ENCODE data around the gene AP1B1.

The AP1B1 gene

DNA sequence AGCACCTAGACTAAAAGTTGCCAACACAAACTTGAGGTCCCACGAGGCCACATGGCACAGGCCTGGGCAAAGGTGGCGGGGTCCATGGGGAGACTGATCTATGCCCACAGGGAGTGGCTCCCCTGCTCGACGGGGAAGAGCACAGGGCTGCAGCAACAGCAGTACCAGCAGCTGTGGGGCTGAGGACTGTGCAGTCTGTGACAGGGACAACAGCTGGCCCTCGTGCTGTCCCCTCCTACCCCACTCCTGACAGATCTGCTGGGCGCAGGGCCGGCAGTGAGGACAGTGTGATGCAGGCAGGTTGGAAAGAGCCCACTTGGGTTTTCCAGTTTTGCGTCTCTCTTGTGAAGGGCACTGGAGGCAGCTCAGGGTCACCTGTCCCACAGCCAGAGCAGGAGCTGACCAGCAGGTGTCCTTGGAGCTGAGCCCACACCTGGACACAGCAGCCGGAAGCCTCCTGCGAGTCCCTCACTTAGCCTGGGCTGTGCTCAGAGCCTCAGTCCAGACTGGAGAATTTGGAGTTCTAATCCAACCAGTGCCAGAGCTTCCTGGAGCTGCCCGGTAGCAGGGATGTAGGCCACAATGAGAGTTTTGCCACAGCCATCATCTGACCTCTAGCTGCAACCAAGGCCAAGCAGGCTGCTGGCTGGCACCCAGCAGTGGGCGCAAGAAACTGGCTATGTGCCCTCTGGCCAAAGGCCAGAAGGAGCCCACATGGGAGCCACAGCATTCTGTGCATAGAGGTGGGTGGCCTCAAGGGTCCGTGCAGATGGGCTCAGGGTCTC is 85.5 kb downstream of the AP1B1 start:
- H3K36me3 Mint-ChIP-seq (ENCODE audit: insufficient read depth), result peaks cover 38% of the 10 kb centered on the region
- H3K27me3 Mint-ChIP-seq, result peaks cover 14% of the 10 kb centered on the region
- no peaks in the 10 kb centered on the region for H3K9me3 Mint-ChIP-seq
- no peak overlapping the region for H3K27ac Mint-ChIP-seq (ENCODE audit: low read depth)
- no peak overlapping the region for H3K4me3 Mint-ChIP-seq
- peaks cover 29% of the 10 kb centered on the region for H3K4me1 Mint-ChIP-seq
- no peak for ATAC-seq (replicated peaks; ENCODE audit: extremely low read depth, poor library complexity, severe bottlenecking)
- DNase-seq (ENCODE audit: low spot score in 2 of 2), result no peak

DNA sequence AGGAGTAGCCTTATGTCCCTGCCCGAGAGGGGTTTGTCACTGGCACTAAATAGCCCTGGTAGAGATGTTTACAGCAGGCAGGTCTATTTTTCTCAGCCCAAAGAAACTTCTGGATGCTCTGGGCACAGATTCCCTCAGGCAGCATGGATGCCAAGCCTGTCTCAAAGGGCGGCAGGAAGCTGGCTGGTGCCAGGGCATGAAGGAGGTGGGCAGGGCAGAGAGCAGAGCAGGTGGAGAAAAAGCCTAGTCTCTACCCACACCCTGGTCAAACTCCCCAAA is 86.0 kb downstream of the AP1B1 start:
- DNase-seq (ENCODE audit: low spot score in 2 of 2), result no peak
- H3K36me3 Mint-ChIP-seq (ENCODE audit: insufficient read depth), result peaks cover 42% of the 10 kb centered on the region
- no peak overlapping the region for H3K27ac Mint-ChIP-seq (ENCODE audit: low read depth)
- no peak for ATAC-seq (replicated peaks; ENCODE audit: extremely low read depth, poor library complexity, severe bottlenecking)
- peaks cover 14% of the 10 kb centered on the region for H3K27me3 Mint-ChIP-seq
- H3K4me3 Mint-ChIP-seq, result no peak overlapping the region
- H3K4me1 Mint-ChIP-seq, result peaks cover 33% of the 10 kb centered on the region
- no peaks in the 10 kb centered on the region for H3K9me3 Mint-ChIP-seq

DNA sequence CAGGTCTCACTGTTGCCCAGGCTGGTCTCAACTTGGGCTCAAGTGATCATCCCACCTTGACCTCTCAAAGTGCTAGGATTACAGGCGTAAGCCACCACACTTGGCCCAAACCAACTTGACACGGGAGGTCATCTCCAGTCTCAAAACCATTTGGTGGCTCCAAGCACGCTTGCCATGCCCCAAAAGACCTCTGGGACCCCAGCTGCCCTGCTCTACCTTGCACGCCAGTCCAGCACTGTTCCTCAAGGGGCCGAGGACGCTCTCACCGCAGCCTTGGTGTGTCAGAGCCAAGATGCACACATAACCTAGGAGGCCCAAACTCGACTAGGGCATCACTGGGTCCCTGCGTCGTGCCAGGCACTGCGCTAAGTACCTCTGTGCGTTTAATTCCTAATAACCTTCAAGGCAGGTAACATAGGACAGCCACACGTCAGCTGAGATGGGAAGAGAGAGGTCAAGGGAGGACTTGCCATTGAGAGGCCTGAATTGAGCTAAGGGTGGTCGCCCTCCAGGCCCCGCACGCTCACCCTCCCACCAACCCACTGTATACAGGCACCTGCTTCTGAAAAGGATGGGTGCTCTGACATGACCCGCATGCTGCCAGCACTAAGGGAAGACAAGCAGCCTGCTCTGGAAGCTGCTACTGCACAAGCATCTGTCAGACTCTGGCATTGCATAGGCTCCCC is 86.5 kb downstream of the AP1B1 start:
- peaks cover 33% of the 10 kb centered on the region for H3K4me1 Mint-ChIP-seq
- peaks cover 14% of the 10 kb centered on the region for H3K27me3 Mint-ChIP-seq
- DNase-seq (ENCODE audit: low spot score in 2 of 2), result no peak
- no peaks in the 10 kb centered on the region for H3K9me3 Mint-ChIP-seq
- no peak overlapping the region for H3K4me3 Mint-ChIP-seq
- peaks cover 46% of the 10 kb centered on the region for H3K36me3 Mint-ChIP-seq (ENCODE audit: insufficient read depth)
- H3K27ac Mint-ChIP-seq (ENCODE audit: low read depth), result no peak overlapping the region
- ATAC-seq (replicated peaks; ENCODE audit: extremely low read depth, poor library complexity, severe bottlenecking), result no peak

DNA sequence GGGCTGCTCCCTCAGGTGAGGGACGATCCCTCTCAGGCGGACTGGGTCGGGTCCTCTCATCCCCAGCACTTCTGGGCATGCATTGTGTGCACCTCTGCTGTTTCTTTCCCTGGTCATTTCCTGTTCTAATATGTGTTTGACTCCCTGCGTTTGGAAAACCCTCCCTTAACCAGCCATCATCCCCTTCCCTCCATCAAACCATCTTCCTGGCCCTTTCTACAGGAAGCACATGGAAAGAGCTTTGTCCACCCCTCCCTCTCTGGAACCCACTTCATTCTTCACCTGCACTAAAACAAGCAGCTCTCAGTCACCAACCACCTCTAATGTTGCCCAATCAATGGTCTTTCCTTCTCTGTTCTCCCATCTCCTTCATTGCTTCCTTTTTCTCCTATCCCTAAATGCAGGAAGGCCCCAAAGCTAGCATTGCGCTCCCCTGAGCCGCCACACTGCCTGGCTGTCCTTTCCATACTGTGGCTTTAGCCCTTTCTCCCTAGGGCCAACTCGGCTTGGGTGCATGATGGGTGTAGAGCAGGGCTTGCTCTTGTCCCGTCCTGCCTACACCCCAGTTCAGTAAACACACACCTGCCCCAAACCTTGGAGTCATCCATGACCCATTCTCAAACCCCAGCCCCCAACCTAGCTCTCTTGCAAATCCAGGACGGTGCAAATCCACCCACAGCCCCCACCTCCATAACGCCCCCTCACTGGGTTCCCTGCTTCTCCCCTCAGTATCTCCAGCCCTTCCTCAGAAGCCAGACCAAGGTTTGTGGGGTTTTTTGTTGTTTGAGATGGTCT is 87.4 kb downstream of the AP1B1 start:
- DNase-seq (ENCODE audit: low spot score in 2 of 2) (no peak), ATAC-seq (replicated peaks; ENCODE audit: extremely low read depth, poor library complexity, severe bottlenecking) (no peak)
- H3K27me3 Mint-ChIP-seq, result peaks cover 14% of the 10 kb centered on the region
- peaks cover 27% of the 10 kb centered on the region for H3K4me1 Mint-ChIP-seq
- H3K36me3 Mint-ChIP-seq (ENCODE audit: insufficient read depth), result peaks cover 55% of the 10 kb centered on the region
- peak overlapping the region; percentile 42 for H3K27ac Mint-ChIP-seq (ENCODE audit: low read depth)
- H3K4me3 Mint-ChIP-seq, result no peak overlapping the region
- no peaks in the 10 kb centered on the region for H3K9me3 Mint-ChIP-seq

DNA sequence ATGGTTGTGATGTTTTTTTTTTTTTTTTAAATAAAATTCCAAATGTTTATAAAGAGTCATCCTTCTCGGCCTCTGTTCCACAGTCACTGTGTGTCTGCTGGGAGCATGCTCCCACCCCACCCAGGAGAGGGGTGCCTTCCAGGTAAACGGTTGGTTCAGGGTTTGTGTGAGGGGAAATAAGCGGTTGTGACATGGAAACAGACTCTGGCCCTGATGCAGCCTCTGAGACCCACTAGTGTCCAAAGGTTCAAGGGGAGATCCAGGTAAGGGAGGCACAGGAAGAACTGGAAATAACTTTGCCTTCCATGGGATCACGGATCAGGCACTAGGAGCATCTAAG is 87.9 kb downstream of the AP1B1 start:
- H3K4me3 Mint-ChIP-seq, result no peak overlapping the region
- H3K27ac Mint-ChIP-seq (ENCODE audit: low read depth), result peak overlapping the region; percentile 42
- H3K27me3 Mint-ChIP-seq, result peaks cover 11% of the 10 kb centered on the region
- peaks cover 21% of the 10 kb centered on the region for H3K4me1 Mint-ChIP-seq
- H3K9me3 Mint-ChIP-seq, result no peaks in the 10 kb centered on the region
- ATAC-seq (replicated peaks; ENCODE audit: extremely low read depth, poor library complexity, severe bottlenecking) (no peak), DNase-seq (ENCODE audit: low spot score in 2 of 2) (no peak)
- peaks cover 60% of the 10 kb centered on the region for H3K36me3 Mint-ChIP-seq (ENCODE audit: insufficient read depth)

DNA sequence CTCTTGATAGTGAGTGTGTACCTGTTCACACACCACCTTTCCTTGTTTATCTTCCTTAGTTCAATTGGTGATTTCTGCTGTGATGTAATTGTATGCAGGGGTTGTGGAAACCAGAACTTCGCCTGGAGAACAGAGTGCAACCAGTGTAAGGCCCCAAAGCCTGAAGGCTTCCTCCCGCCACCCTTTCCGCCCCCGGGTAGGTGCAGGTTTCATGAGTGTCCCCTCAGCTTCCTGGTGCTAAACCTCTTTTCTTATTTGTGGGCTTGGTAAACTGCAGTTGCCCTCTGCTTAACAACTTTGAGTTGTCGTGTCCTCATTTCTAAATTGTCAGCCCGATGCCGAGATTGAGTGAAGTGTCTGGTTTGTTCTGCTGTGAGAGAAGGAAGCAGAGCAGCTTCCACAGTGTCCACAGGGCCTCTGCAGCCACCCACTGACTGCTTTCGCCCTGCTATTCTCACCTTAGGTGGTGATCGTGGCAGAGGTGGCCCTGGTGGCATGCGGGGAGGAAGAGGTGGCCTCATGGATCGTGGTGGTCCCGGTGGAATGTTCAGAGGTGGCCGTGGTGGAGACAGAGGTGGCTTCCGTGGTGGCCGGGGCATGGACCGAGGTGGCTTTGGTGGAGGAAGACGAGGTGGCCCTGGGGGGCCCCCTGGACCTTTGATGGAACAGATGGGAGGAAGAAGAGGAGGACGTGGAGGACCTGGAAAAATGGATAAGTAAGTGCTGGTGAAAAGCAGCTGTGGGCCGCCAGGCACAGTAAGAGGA is 89.1 kb downstream of the AP1B1 start:
- H3K27me3 Mint-ChIP-seq, result no peaks in the 10 kb centered on the region
- no peaks in the 10 kb centered on the region for H3K9me3 Mint-ChIP-seq
- H3K36me3 Mint-ChIP-seq (ENCODE audit: insufficient read depth), result peaks cover 68% of the 10 kb centered on the region
- H3K27ac Mint-ChIP-seq (ENCODE audit: low read depth), result peak overlapping the region; percentile 50
- H3K4me3 Mint-ChIP-seq, result no peak overlapping the region
- DNase-seq (ENCODE audit: low spot score in 2 of 2), result no peak
- peaks cover 20% of the 10 kb centered on the region for H3K4me1 Mint-ChIP-seq
- ATAC-seq (replicated peaks; ENCODE audit: extremely low read depth, poor library complexity, severe bottlenecking), result no peak

DNA sequence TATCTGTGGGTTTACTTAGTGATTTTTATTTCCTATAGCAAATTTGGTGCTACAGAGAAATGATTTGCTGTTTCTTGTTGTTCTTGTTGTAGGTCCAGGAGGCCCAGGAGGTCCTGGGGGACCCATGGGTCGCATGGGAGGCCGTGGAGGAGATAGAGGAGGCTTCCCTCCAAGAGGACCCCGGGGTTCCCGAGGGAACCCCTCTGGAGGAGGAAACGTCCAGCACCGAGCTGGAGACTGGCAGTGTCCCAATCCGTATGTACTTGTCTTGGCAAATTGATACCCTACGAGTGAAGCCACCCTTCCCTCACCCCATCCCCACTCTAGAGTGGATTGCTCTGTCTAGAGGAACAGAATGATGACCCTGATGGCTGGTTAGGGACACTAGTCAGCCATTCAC is 89.7 kb downstream of the AP1B1 start:
- Mint-ChIP-seq H3K9me3 (no peaks in the 10 kb centered on the region), H3K27me3 (no peaks in the 10 kb centered on the region), H3K27ac (ENCODE audit: low read depth) (no peak overlapping the region), H3K4me3 (no peak overlapping the region), H3K4me1 (peaks cover 20% of the 10 kb centered on the region), H3K36me3 (ENCODE audit: insufficient read depth) (peaks cover 74% of the 10 kb centered on the region)
- ATAC-seq (replicated peaks; ENCODE audit: extremely low read depth, poor library complexity, severe bottlenecking), result no peak
- no peak for DNase-seq (ENCODE audit: low spot score in 2 of 2)

DNA sequence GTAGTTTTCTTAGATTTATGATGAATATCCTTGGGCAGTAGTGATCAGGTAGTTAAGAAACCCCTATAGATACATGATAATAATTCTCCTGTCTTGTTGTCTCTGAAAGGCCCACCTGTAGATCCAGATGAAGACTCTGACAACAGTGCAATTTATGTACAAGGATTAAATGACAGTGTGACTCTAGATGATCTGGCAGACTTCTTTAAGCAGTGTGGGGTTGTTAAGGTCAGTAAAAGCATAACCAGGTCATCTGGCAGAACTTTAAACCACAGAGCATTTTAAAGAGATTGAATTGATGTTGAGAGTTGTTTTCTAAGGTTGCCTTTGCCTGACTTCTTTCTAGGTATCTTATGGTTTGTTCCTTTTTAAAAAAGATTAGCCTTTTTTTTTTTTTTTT is 96.0 kb downstream of the AP1B1 start:
- DNase-seq (ENCODE audit: low spot score in 2 of 2), result no peak
- Mint-ChIP-seq H3K4me1 (peaks cover 27% of the 10 kb centered on the region), H3K4me3 (no peak overlapping the region), H3K36me3 (ENCODE audit: insufficient read depth) (peaks cover 91% of the 10 kb centered on the region), H3K9me3 (no peaks in the 10 kb centered on the region), H3K27me3 (no peaks in the 10 kb centered on the region), H3K27ac (ENCODE audit: low read depth) (no peak overlapping the region)
- ATAC-seq (replicated peaks; ENCODE audit: extremely low read depth, poor library complexity, severe bottlenecking), result no peak

DNA sequence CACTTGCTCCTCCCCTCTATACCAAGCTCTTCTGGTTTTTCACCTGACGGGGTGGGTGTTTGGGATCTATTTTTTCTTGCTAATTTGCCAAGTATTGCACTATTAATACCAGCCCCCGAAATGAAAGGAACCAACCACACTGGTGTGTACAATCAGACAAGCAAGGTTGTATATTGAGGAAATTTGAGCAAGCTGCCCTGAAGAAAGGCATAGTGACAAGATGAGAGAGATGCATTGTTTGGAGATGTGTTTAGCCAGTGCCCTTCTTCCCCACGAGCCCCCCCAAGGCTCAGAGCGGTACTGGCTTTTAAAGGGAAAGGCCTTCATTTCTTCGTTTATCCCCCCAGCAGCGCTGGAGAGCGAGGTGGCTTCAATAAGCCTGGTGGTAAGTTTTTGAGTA is 97.2 kb downstream of the AP1B1 start:
- H3K27me3 Mint-ChIP-seq, result no peaks in the 10 kb centered on the region
- no peak for ATAC-seq (replicated peaks; ENCODE audit: extremely low read depth, poor library complexity, severe bottlenecking)
- no peak overlapping the region for H3K4me3 Mint-ChIP-seq
- no peaks in the 10 kb centered on the region for H3K9me3 Mint-ChIP-seq
- H3K4me1 Mint-ChIP-seq, result peaks cover 29% of the 10 kb centered on the region
- no peak for DNase-seq (ENCODE audit: low spot score in 2 of 2)
- peaks cover 91% of the 10 kb centered on the region for H3K36me3 Mint-ChIP-seq (ENCODE audit: insufficient read depth)
- H3K27ac Mint-ChIP-seq (ENCODE audit: low read depth), result peak overlapping the region; percentile 14

DNA sequence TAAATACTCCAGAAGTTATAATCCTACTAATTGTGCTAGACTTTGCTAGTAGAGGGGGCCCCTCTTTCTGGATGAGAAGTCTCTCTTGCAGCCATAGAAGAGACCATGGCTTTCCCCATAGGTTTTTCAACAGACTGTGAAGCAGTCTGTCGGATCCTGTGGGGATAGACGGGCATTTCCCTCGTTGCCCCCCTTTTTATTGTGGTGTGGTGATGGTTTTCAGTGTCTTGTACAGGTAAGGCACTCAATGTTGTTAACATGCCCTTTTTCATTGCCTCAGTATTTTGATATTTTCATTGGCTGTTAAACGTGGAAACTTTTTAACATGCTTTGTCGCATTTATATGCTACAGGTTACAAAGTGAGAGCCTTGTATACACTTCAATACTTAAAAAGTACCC is 98.3 kb downstream of the AP1B1 start:
- Mint-ChIP-seq H3K27me3 (no peaks in the 10 kb centered on the region), H3K27ac (ENCODE audit: low read depth) (no peak overlapping the region), H3K4me3 (no peak overlapping the region), H3K4me1 (peaks cover 29% of the 10 kb centered on the region), H3K9me3 (no peaks in the 10 kb centered on the region), H3K36me3 (ENCODE audit: insufficient read depth) (peaks cover 91% of the 10 kb centered on the region)
- no peak for ATAC-seq (replicated peaks; ENCODE audit: extremely low read depth, poor library complexity, severe bottlenecking)
- no peak for DNase-seq (ENCODE audit: low spot score in 2 of 2)

DNA sequence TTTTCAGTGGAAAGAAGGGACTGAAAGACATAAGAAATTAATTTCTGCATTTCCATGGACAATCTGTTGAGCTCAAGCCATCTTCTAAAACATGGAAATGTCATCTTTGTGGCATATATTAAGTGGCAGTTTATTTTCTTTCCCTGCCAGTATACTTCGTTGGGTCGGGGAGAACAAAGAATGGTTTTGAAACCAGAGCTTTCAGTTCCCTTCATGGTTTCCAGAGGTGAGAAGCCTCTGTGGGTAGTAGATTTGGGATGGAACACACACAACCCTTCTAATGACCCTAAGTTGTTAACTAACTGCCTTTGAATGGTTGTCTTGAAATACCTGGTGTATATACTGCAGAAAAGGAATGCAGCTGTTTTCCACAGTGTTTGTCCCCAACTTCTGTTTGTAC is 99.5 kb downstream of the AP1B1 start:
- Mint-ChIP-seq H3K9me3 (no peaks in the 10 kb centered on the region), H3K36me3 (ENCODE audit: insufficient read depth) (peaks cover 89% of the 10 kb centered on the region), H3K4me1 (peaks cover 29% of the 10 kb centered on the region), H3K27me3 (no peaks in the 10 kb centered on the region), H3K27ac (ENCODE audit: low read depth) (no peak overlapping the region), H3K4me3 (no peak overlapping the region)
- ATAC-seq (replicated peaks; ENCODE audit: extremely low read depth, poor library complexity, severe bottlenecking) (no peak), DNase-seq (ENCODE audit: low spot score in 2 of 2) (no peak)

DNA sequence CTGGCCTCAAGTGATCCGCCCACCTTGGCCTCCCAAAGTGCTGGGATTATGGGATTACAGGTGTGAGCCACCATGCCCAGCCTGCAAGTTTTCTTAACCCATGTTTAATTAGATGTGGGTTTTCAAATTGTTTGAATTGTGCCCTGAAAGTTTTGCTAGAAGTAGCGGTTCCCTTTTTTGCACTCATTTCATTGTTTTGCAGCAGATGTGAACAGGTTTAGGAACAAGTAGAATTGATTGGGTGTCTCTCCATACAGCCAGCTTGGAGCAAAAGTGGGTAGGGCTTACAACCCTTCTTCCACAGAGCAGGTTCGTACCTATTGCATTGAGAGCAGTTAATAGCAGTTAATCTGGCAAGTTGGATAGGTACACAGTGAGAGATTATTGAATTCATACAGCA is 104.2 kb downstream of the AP1B1 start:
- DNase-seq (ENCODE audit: low spot score in 2 of 2), result no peak
- Mint-ChIP-seq H3K27ac (ENCODE audit: low read depth) (no peak overlapping the region), H3K36me3 (ENCODE audit: insufficient read depth) (peaks cover 95% of the 10 kb centered on the region), H3K4me3 (no peak overlapping the region), H3K27me3 (no peaks in the 10 kb centered on the region), H3K4me1 (peaks cover 16% of the 10 kb centered on the region), H3K9me3 (no peaks in the 10 kb centered on the region)
- no peak for ATAC-seq (replicated peaks; ENCODE audit: extremely low read depth, poor library complexity, severe bottlenecking)

Measured in central memory CD8-positive, alpha-beta T cell (primary cell).